Measurements from ENCODE around the gene NATD1.

DNA sequence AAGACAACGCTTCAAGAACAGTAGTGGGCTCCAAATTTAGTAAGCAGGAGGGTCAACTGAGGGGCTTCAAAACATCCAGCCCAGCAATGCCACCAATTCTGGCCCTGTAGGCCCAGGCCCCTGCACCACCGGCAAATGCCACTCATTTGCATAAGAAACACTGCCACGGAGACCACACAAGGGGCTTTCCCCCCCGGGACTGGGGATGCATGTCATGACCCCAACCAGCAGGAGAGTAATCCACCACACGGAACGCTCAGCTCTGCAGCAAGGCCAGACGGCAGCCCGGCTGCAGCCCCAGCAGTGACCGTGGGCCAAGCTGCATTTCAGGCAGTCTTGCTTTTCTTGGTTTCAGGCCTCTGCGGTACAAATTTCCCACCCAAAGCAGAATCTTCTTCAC lies 53.4 kb downstream of the NATD1 start:
- TF ChIP-seq, protein P1, sequence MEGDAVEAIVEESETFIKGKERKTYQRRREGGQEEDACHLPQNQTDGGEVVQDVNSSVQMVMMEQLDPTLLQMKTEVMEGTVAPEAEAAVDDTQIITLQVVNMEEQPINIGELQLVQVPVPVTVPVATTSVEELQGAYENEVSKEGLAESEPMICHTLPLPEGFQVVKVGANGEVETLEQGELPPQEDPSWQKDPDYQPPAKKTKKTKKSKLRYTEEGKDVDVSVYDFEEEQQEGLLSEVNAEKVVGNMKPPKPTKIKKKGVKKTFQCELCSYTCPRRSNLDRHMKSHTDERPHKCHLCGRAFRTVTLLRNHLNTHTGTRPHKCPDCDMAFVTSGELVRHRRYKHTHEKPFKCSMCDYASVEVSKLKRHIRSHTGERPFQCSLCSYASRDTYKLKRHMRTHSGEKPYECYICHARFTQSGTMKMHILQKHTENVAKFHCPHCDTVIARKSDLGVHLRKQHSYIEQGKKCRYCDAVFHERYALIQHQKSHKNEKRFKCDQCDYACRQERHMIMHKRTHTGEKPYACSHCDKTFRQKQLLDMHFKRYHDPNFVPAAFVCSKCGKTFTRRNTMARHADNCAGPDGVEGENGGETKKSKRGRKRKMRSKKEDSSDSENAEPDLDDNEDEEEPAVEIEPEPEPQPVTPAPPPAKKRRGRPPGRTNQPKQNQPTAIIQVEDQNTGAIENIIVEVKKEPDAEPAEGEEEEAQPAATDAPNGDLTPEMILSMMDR (IDR thresholded peaks at IDR 0.05; ENCODE audit: low read depth, low read length) = no peak
- no peak for TF ChIP-seq EZH2phosphoT487 (IDR thresholded peaks at IDR 0.05; ENCODE audit: low read depth)
